HCT116 (cell line): ENCODE measurements around the gene CLN6. TPM values are rescaled to one million over a fixed set of nuclear protein-coding genes. Genes with fewer than 3 reads are reported as not detected.

Experiments
- ATAC-seq: fragments of 200-7000 bp; cut with Tn5 transposase; 2 replicates; pipeline ENCODE4 v1.9.1; 2020; ENCODE audit warnings: mild to moderate bottlenecking, moderate library complexity
- BruUV-seq: library from RNA; stranded (reverse); fragments of 400-500 nt; replicated peaks from 2 replicates; lab custom pipeline; 2021; lab: Mats Ljungman, UMichigan
- CTCF ChIA-PET: fragments of 300-600 bp; sonication (Branson Sonifier 250); formaldehyde crosslinking; loops from one replicate; lab custom pipeline; 2021; ENCODE audit warnings: antibody characterized with exemption; lab: Charles Lee
- POLR2A ChIA-PET: fragments of 300-600, 350-600 bp; sonication (Branson Sonifier 250); formaldehyde crosslinking; loops from one replicate; lab custom pipeline; 2021; ENCODE audit warnings: antibody characterized with exemption; lab: Charles Lee
- RAD21 ChIA-PET, 2 experiments: fragments of 300-600 bp; sonication (Branson Sonifier 250); formaldehyde crosslinking; loops; one replicate each; lab custom pipeline; 2023; ENCODE audit warnings: low total read pairs in 2 of 2; ENCODE audit not compliant: uncharacterized antibody in 2 of 2, unreplicated experiment in 2 of 2, low non-redundant PET in 1 of 2; lab: Charles Lee
- DNase-seq: peaks from one replicate; pipeline ENCODE4 v3.0.0-alpha.2; 2010; ENCODE audit warnings: low read depth, low spot score
- H2AFZ ChIP-seq: fragments of 200-600 bp; shearing (Covaris generic), sonication (generic); 2 replicates; pipeline ENCODE4 v1.6.1; 2017; ENCODE audit warnings: low read depth, mixed run types, mixed read lengths, antibody characterized with exemption, low read length; ENCODE audit not compliant: poor library complexity, severe bottlenecking
- H3K27ac ChIP-seq: 2 replicates; pipeline ENCODE4 v1.5.1; 2012; ENCODE audit warnings: low read depth, low read length
- H3K27me3 ChIP-seq: fragments of 200-600 bp; sonication (generic); 2 replicates; pipeline ENCODE4 v1.6.1; 2016; ENCODE audit warnings: mixed run types, low read length, mixed read lengths; ENCODE audit not compliant: insufficient read depth
- H3K36me3 ChIP-seq, 2 experiments: fragments of 200-500 bp in 1 of 2; fragments of 200-600 bp in 1 of 2; sonication (Bioruptor generic) in 1 of 2; sonication (generic) in 1 of 2; 2 replicates each; pipeline versions ENCODE4 v1.5.1 to v1.6.1; 2014 to 2016; ENCODE audit warnings: low read length in 2 of 2, inconsistent platforms in 1 of 2, mixed read lengths in 1 of 2, mixed run types in 1 of 2; ENCODE audit not compliant: insufficient read depth in 2 of 2, control insufficient read depth in 1 of 2
- H3K4me1 ChIP-seq, 2 experiments: fragments of 200-600 bp in 1 of 2; sonication (generic) in 1 of 2; 2 replicates each; pipeline versions ENCODE4 v1.5.1 to v1.6.1; 2012 to 2017; ENCODE audit warnings: low read length in 2 of 2, inconsistent platforms in 1 of 2, mild to moderate bottlenecking in 1 of 2, mixed read lengths in 1 of 2, mixed run types in 1 of 2, moderate library complexity in 1 of 2; ENCODE audit not compliant: insufficient read depth in 2 of 2, control insufficient read depth in 1 of 2
- H3K4me2 ChIP-seq: fragments of 200-600 bp; sonication (generic); 2 replicates; pipeline ENCODE4 v1.6.1; 2017; ENCODE audit warnings: mixed run types, low read length, mixed read lengths
- H3K4me3 ChIP-seq, 2 experiments: fragments of 200-600 bp in 1 of 2; sonication (generic) in 1 of 2; replicated peaks in 1 of 2; 2 replicates each; pipeline ENCODE4 v1.5.1; 2011 to 2016; ENCODE audit warnings: low read length in 2 of 2, control low read depth in 1 of 2, low read depth in 1 of 2, mild to moderate bottlenecking in 1 of 2, mixed read lengths in 1 of 2, mixed run types in 1 of 2
- H3K79me2 ChIP-seq: fragments of 200-600 bp; sonication (generic); 2 replicates; pipeline ENCODE4 v1.6.1; 2017; ENCODE audit warnings: mild to moderate bottlenecking, mixed run types, low read length, moderate library complexity, mixed read lengths; ENCODE audit not compliant: insufficient read depth
- H3K9ac ChIP-seq: fragments of 200-600 bp; sonication (generic); 2 replicates; pipeline ENCODE4 v1.6.1; 2016; ENCODE audit warnings: low read length, mixed read lengths
- H3K9me2 ChIP-seq: fragments of 200-600 bp; sonication (generic), shearing (Covaris generic); 2 replicates; pipeline ENCODE4 v1.6.1; 2017; ENCODE audit warnings: mixed run types, mild to moderate bottlenecking, moderate library complexity; ENCODE audit not compliant: insufficient read depth
- H3K9me3 ChIP-seq, 2 experiments: fragments of 200-500 bp in 1 of 2; fragments of 200-600 bp in 1 of 2; sonication (Bioruptor generic) in 1 of 2; sonication (generic) in 1 of 2; 2 replicates each; pipeline ENCODE4 v1.6.1; 2014 to 2017; ENCODE audit warnings: low read length in 2 of 2, mixed read lengths in 2 of 2, inconsistent platforms in 1 of 2, low read depth in 1 of 2, mild to moderate bottlenecking in 1 of 2, mixed run types in 1 of 2, moderate library complexity in 1 of 2; ENCODE audit not compliant: control insufficient read depth in 1 of 2, insufficient read depth in 1 of 2
- H4K20me1 ChIP-seq: fragments of 200-600 bp; sonication (generic), shearing (Covaris generic); 2 replicates; pipeline ENCODE4 v1.6.1; 2017; ENCODE audit warnings: mixed run types, mild to moderate bottlenecking, moderate library complexity; ENCODE audit not compliant: insufficient read depth
- ATF3 ChIP-seq: IDR thresholded peaks from 2 replicates; pipeline ENCODE4 v1.6.1; 2012
- EZH2 ChIP-seq: fragments of 200-600 bp; sonication (generic); IDR thresholded peaks from 2 replicates; pipeline ENCODE4 v1.6.1; 2017; ENCODE audit warnings: antibody characterized with exemption, mixed run types
- EZH2phosphoT487 ChIP-seq: fragments of 200-600 bp; IDR thresholded peaks from 2 replicates; pipeline ENCODE4 v1.6.1; 2018; ENCODE audit warnings: antibody characterized with exemption, borderline replicate concordance
- FOSL1 ChIP-seq: IDR thresholded peaks from 2 replicates; pipeline ENCODE4 v1.6.1; 2012; ENCODE audit warnings: low read depth
- REST ChIP-seq: IDR thresholded peaks from 2 replicates; pipeline ENCODE4 v1.6.1; 2012; ENCODE audit warnings: low read depth
- SIN3A ChIP-seq: IDR thresholded peaks from 2 replicates; pipeline ENCODE4 v1.6.1; 2012; ENCODE audit warnings: low read depth
- YY1 ChIP-seq: IDR thresholded peaks from 2 replicates; pipeline ENCODE4 v1.6.1; 2011; ENCODE audit warnings: low read length, low read depth, moderate library complexity, mild to moderate bottlenecking; ENCODE audit not compliant: insufficient replicate concordance; ENCODE audit errors: extremely low read depth
- intact Hi-C: fragments of 100-400 bp; cut with micrococcal nuclease; formaldehyde crosslinking; loops from 2 replicates; pipeline ENCODE4 v1.10.0; 2022
- total RNA-seq: library from RNA; stranded (reverse); gene quantifications from one replicate; pipeline ENCODE4 v1.2.1, GENCODE V29; 2021; ENCODE audit not compliant: unreplicated experiment

CLN6 gene
- total RNA-seq, 1 experiment from 2014 or later = 44.1 TPM

GRCh38 chr15:68224546-68225250, 4.8 kb downstream of the CLN6 start:
- ChIA-PET CTCF (interaction anchor here (1.8 kb wide), 1 partner anchor 325 kb away, joined by 3 read pairs; no protein-coding TSS in a partner anchor), RAD21 (no interaction called here), POLR2A (no interaction called here)
- Histone ChIP-seq H3K4me3 (no peak overlapping the region), H3K36me3 (peaks cover 0 to 9% of the 10 kb centered on the region in 2 experiments; a peak in 1 of 4 replicates), H2AFZ (no peak overlapping the region), H3K9ac (no peak overlapping the region), H3K79me2 (peaks cover 76% of the 10 kb centered on the region), H3K4me1 (peaks cover 5 to 16% of the 10 kb centered on the region in 2 experiments; a peak in 3 of 4 replicates), H3K9me2 (no peaks in the 10 kb centered on the region), H3K4me2 (no peak overlapping the region), H3K27ac (no peak overlapping the region), H4K20me1 (peaks cover 4% of the 10 kb centered on the region; the same call in 1 of the 2 replicates), H3K9me3 (no peaks in the 10 kb centered on the region), H3K27me3 (no peaks in the 10 kb centered on the region)
- DNase-seq = no peak
- TF ChIP-seq ATF3 (no peak), SIN3A (no peak), FOSL1 (no peak), EZH2phosphoT487 (no peak), REST (no peak), EZH2 (no peak), YY1 (no peak)
- ATAC-seq = no peak
- intact Hi-C loops = no loop called here
- BruUV-seq = no TSS peak
